Neural cell (in vitro differentiated cells): ENCODE data around the gene HGF. TPM values are rescaled to one million over a fixed set of nuclear protein-coding genes. Genes with fewer than 3 reads are reported as not detected.

Source experiments
- H2AFZ ChIP-seq: fragments of 200-600, 300-800 bp; sonication (generic), shearing (Covaris generic); 2 replicates; pipeline ENCODE4 v1.6.0; 2014; ENCODE audit warnings: low read depth, mild to moderate bottlenecking, antibody characterized with exemption, low read length, moderate library complexity
- H3F3A ChIP-seq: fragments of 200-600 bp; shearing (Covaris generic); 2 replicates; pipeline ENCODE4 v1.6.1; 2016; ENCODE audit warnings: mild to moderate bottlenecking, moderate library complexity, mixed read lengths, antibody characterized with exemption, low read length; ENCODE audit not compliant: insufficient read depth, poor library complexity, severe bottlenecking
- H3K27ac ChIP-seq: fragments of 200-600, 300-800 bp; sonication (generic), shearing (Covaris generic); 2 replicates; pipeline ENCODE4 v1.5.1; 2014; ENCODE audit warnings: mild to moderate bottlenecking, low read length, moderate library complexity
- H3K27me3 ChIP-seq: fragments of 300-800, 200-600 bp; sonication (generic), shearing (Covaris generic); 2 replicates; pipeline ENCODE4 v1.6.0; 2014; ENCODE audit warnings: mild to moderate bottlenecking, low read depth, low read length, moderate library complexity; ENCODE audit not compliant: insufficient read depth
- H3K36me3 ChIP-seq: fragments of 300-800, 200-600 bp; sonication (generic), shearing (Covaris generic); 2 replicates; pipeline ENCODE4 v1.5.1; 2014; ENCODE audit warnings: mild to moderate bottlenecking, antibody characterized with exemption, low read length, moderate library complexity; ENCODE audit not compliant: insufficient read depth
- H3K4me2 ChIP-seq: fragments of 300-800, 200-600 bp; sonication (generic), shearing (Covaris generic); 2 replicates; pipeline ENCODE4 v1.6.0; 2014; ENCODE audit warnings: mild to moderate bottlenecking, low read length
- H3K4me3 ChIP-seq: fragments of 300-800, 200-600 bp; sonication (generic), shearing (Covaris generic); 2 replicates; pipeline ENCODE4 v1.5.1; 2014; ENCODE audit warnings: mild to moderate bottlenecking, low read length, moderate library complexity
- H3K79me2 ChIP-seq: fragments of 200-600 bp; shearing (Covaris generic); replicated peaks from 2 replicates; pipeline ENCODE4 v1.6.0; 2014; ENCODE audit warnings: mild to moderate bottlenecking, low read length, moderate library complexity; ENCODE audit not compliant: insufficient read depth
- H3K9ac ChIP-seq: fragments of 300-800, 200-600 bp; sonication (generic), shearing (Covaris generic); 2 replicates; pipeline ENCODE4 v1.6.1; 2016; ENCODE audit warnings: mild to moderate bottlenecking, low read length, mixed read lengths
- H3K9me2 ChIP-seq: fragments of 200-600 bp; shearing (Covaris generic); 2 replicates; pipeline ENCODE4 v1.6.1; 2016; ENCODE audit warnings: mild to moderate bottlenecking, low read length, mixed read lengths; ENCODE audit not compliant: insufficient read depth
- H3K9me3 ChIP-seq: fragments of 200-600, 300-800 bp; sonication (generic), shearing (Covaris generic); 2 replicates; pipeline ENCODE4 v1.6.1; 2016; ENCODE audit warnings: mild to moderate bottlenecking, mixed run types, low read length, moderate library complexity, mixed read lengths
- H4K20me1 ChIP-seq: fragments of 200-600 bp; shearing (Covaris generic); 2 replicates; pipeline ENCODE4 v1.6.1; 2016; ENCODE audit warnings: mild to moderate bottlenecking, mixed run types; ENCODE audit not compliant: insufficient read depth
- CTCF ChIP-seq: fragments of 450-650 bp; IDR thresholded peaks from 2 replicates; pipeline ENCODE4 v1.5.1; 2014; ENCODE audit warnings: antibody characterized with exemption, mild to moderate bottlenecking, moderate library complexity; ENCODE audit not compliant: poor library complexity, severe bottlenecking
- EP300 ChIP-seq: fragments of 450-650 bp; conservative IDR thresholded peaks from 2 replicates; pipeline ENCODE4 v1.6.1; 2014; ENCODE audit warnings: antibody characterized with exemption, mild to moderate bottlenecking, moderate library complexity; ENCODE audit not compliant: poor library complexity, severe bottlenecking
- EZH2 ChIP-seq: fragments of 200-600, 300-800 bp; shearing (Covaris generic), sonication (generic); IDR thresholded peaks from 2 replicates; pipeline ENCODE4 v1.6.1; 2014; ENCODE audit warnings: antibody characterized with exemption, low read length, borderline replicate concordance, mild to moderate bottlenecking; ENCODE audit not compliant: insufficient read depth, poor library complexity, severe bottlenecking
- MXI1 ChIP-seq: fragments of 450-650 bp; conservative IDR thresholded peaks from 2 replicates; pipeline ENCODE4 v1.6.1; 2014; ENCODE audit warnings: antibody characterized with exemption, mild to moderate bottlenecking; ENCODE audit not compliant: poor library complexity, severe bottlenecking
- POLR2AphosphoS5 ChIP-seq: IDR thresholded peaks from 2 replicates; pipeline ENCODE4 v1.6.1; 2012
- RAD21 ChIP-seq: fragments of 450-650 bp; conservative IDR thresholded peaks from 2 replicates; pipeline ENCODE4 v1.6.1; 2014; ENCODE audit warnings: antibody characterized with exemption, mild to moderate bottlenecking, moderate library complexity
- REST ChIP-seq: IDR thresholded peaks from 2 replicates; pipeline ENCODE4 v1.6.1; 2012; ENCODE audit warnings: borderline replicate concordance
- SMC3 ChIP-seq: fragments of 450-650 bp; conservative IDR thresholded peaks from 2 replicates; pipeline ENCODE4 v1.6.1; 2014; ENCODE audit warnings: antibody characterized with exemption, mild to moderate bottlenecking, moderate library complexity; ENCODE audit not compliant: poor library complexity
- TAF1 ChIP-seq: IDR thresholded peaks from 2 replicates; pipeline ENCODE4 v1.6.1; 2012; ENCODE audit warnings: low read depth
- polyA plus RNA-seq: library from polyadenylated mRNA; depleted of rRNA; stranded (reverse); fragments of >200 nt; gene quantifications from 2 replicates; pipeline ENCODE4 v1.2.3, GENCODE V29; 2014

HGF gene
- polyA plus RNA-seq, 1 donor from 2014 or later, result not detected

GRCh38 chr7:81688622-81689411 is 81.0 kb downstream of the HGF start:
- Histone ChIP-seq H3K36me3 (no peaks in the 10 kb centered on the region), H2AFZ (no peak overlapping the region), H3K9ac (no peak overlapping the region), H3F3A (no peaks in the 10 kb centered on the region), H4K20me1 (no peaks in the 10 kb centered on the region), H3K9me2 (no peaks in the 10 kb centered on the region), H3K27me3 (no peaks in the 10 kb centered on the region), H3K79me2 (no peaks in the 10 kb centered on the region), H3K4me3 (no peak overlapping the region), H3K9me3 (no peaks in the 10 kb centered on the region), H3K27ac (no peak overlapping the region), H3K4me2 (no peak overlapping the region)
- no peak for TF ChIP-seq SMC3
- TF ChIP-seq POLR2AphosphoS5, result no peak
- no peak for TF ChIP-seq CTCF
- no peak for TF ChIP-seq REST
- TF ChIP-seq EZH2, result no peak
- TF ChIP-seq TAF1, result no peak
- TF ChIP-seq EP300, result no peak
- TF ChIP-seq RAD21, result no peak
- no peak for TF ChIP-seq MXI1

DNA sequence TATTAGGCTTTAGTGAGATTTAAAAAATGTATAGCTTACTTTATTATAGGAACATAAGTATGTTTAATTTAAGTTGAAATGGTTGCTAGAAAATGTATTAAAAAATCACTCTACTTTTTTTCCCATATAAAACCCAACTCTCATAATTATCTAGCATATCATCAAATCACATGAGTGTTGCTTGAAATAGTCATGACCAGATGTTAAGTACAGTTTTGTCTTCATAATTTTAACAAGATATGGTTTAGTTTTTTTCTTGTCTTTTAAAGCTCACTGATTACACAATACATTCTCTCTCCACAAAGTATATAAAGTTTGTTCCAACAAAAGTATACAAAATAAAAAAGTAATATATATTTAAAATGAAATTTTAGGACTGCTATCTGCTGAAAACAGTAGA is 82.8 kb downstream of the HGF start:
- no peak overlapping the region for H3K4me2 ChIP-seq
- no peak overlapping the region for H3K9ac ChIP-seq
- H3K9me3 ChIP-seq, result no peaks in the 10 kb centered on the region
- H3K9me2 ChIP-seq, result no peaks in the 10 kb centered on the region
- no peaks in the 10 kb centered on the region for H3K27me3 ChIP-seq
- no peak overlapping the region for H2AFZ ChIP-seq
- no peaks in the 10 kb centered on the region for H3F3A ChIP-seq
- no peak overlapping the region for H3K27ac ChIP-seq
- no peaks in the 10 kb centered on the region for H3K36me3 ChIP-seq
- no peaks in the 10 kb centered on the region for H3K79me2 ChIP-seq
- no peak overlapping the region for H3K4me3 ChIP-seq
- no peak for TF ChIP-seq TAF1
- no peak for TF ChIP-seq RAD21
- TF ChIP-seq POLR2AphosphoS5, result no peak
- no peak for TF ChIP-seq SMC3
- TF ChIP-seq MXI1, result no peak
- no peak for TF ChIP-seq EP300
- no peak for TF ChIP-seq REST
- no peak for TF ChIP-seq EZH2
- TF ChIP-seq CTCF, result no peak
- H4K20me1 ChIP-seq, result no peaks in the 10 kb centered on the region
